K562 treated with DMSO at 1 percent for 4 hours (cell line): ENCODE measurements around the gene STEAP3. TPM values are rescaled to one million over a fixed set of nuclear protein-coding genes. Genes with fewer than 3 reads are reported as not detected.

Experiments
- total RNA-seq: library from RNA; unstranded; fragments of 300-600 nt; gene quantifications from 2 replicates; pipeline ENCODE4 v1.2.3, GENCODE V29; 2022; ENCODE audit not compliant: insufficient read depth

Gene STEAP3
- 3.9 and 5.3 TPM in 2 replicates for total RNA-seq

GRCh38 chr2:119223521-119224390 lies at the start of gene STEAP3:
Gene STEAP3, plus strand, starts transcription at chr2:119223834. Its CDS starts 7,179 bp downstream, at chr2:119231013.

Other genes starting within 250 kb of the STEAP3 start
- not detected in 2 replicates for gene C1QL2, start 65.1 kb upstream of the STEAP3 start, total RNA-seq
- gene C2orf76, start 143.0 kb downstream of the STEAP3 start, total RNA-seq = 3.7 and 4.3 TPM in 2 replicates
- gene DBI, start 143.1 kb downstream of the STEAP3 start, total RNA-seq = 50.1 and 92.5 TPM in 2 replicates
- not detected in 2 replicates for gene TMEM37, start 208.0 kb downstream of the STEAP3 start, total RNA-seq